GM23248 (cell line): Measurements from ENCODE around the gene KRR1.

Experiments used
- EZH2 ChIP-seq: fragments of 200-600 bp; sonication (generic); IDR thresholded peaks from 2 replicates; pipeline ENCODE4 v1.6.1; 2018; ENCODE audit warnings: antibody characterized with exemption, mild to moderate bottlenecking; ENCODE audit not compliant: insufficient read depth, poor library complexity, severe bottlenecking
- EZH2phosphoT487 ChIP-seq: fragments of 200-600 bp; sonication (generic); IDR thresholded peaks from 2 replicates; pipeline ENCODE4 v1.6.1; 2018; ENCODE audit warnings: antibody characterized with exemption, moderate library complexity, mild to moderate bottlenecking, low read depth; ENCODE audit not compliant: insufficient read depth

- TF ChIP-seq EZH2 (no peak), EZH2phosphoT487 (no peak)
Observed at GRCh38 chr12:75503459-75503858, 8.0 kb downstream of the KRR1 start.
